Measurements from ENCODE around the gene SLC39A11. TPM values are rescaled to one million over a fixed set of nuclear protein-coding genes. Genes with fewer than 3 reads are reported as not detected.

SLC39A11 gene
- polyA plus RNA-seq, 3 donors = 16.6 to 27.9 (median 26.6) TPM

GRCh38 chr17:72822358-72823023 is 270.0 kb downstream of the SLC39A11 start:
- no peak overlapping the region for H3K9ac ChIP-seq (ENCODE audit: insufficient read depth, low read length, poor library complexity, severe bottlenecking)
- no peaks in the 10 kb centered on the region for H3K27me3 Mint-ChIP-seq (ENCODE audit: low read depth in 3 of 3)

GRCh38 chr17:72816406-72816805 is 276.1 kb downstream of the SLC39A11 start:
- H3K27me3 ChIP-seq (ENCODE audit: control insufficient read depth in 2 of 2, insufficient read depth in 2 of 2, low read length in 2 of 2) = no peaks in the 10 kb centered on the region
- H3K9me3 Mint-ChIP-seq = peaks cover 0 to 8% (median 2%) of the 10 kb centered on the region in 7 donors
- no peak overlapping the region for H3K4me3 Mint-ChIP-seq
- no peaks in the 10 kb centered on the region for H3K4me1 ChIP-seq (ENCODE audit: control insufficient read depth in 1 of 2, insufficient read depth in 2 of 2, low read length in 2 of 2)
- H4K20me1 ChIP-seq (ENCODE audit: insufficient read depth, low read length) = no peaks in the 10 kb centered on the region
- H3K27ac Mint-ChIP-seq = no peak overlapping the region
- H3K4me3 ChIP-seq (replicated peaks in 1 of 3; ENCODE audit: low read depth in 2 of 3, low read length in 3 of 3) = no peak overlapping the region
- H3K79me2 ChIP-seq (ENCODE audit: insufficient read depth, low read length) = no peaks in the 10 kb centered on the region
- peaks cover 3 to 8% of the 10 kb centered on the region in 2 donors for H3K9me3 ChIP-seq (replicated peaks in 1 of 2; ENCODE audit: control insufficient read depth in 1 of 2, insufficient read depth in 1 of 2, low read length in 2 of 2)
- H2AFZ ChIP-seq (ENCODE audit: insufficient read depth, low read depth, low read length, poor library complexity, severe bottlenecking) = no peak overlapping the region
- H3K27ac ChIP-seq (ENCODE audit: low read depth in 1 of 2, low read length in 2 of 2) = no peak overlapping the region
- H3K9ac ChIP-seq (ENCODE audit: insufficient read depth, low read length, poor library complexity, severe bottlenecking) = no peak overlapping the region
- H3K4me1 Mint-ChIP-seq = no peaks in the 10 kb centered on the region
- 100% methylated on average over 4 of the region's 7 CpGs for WGBS (ENCODE audit: insufficient coverage)
- H3K36me3 ChIP-seq (replicated peaks in 1 of 2; ENCODE audit: control insufficient read depth in 1 of 2, insufficient read depth in 2 of 2, low read length in 2 of 2) = peaks cover 44 to 88% of the 10 kb centered on the region in 2 donors
- no peak for DNase-seq
- H3K27me3 Mint-ChIP-seq (ENCODE audit: low read depth in 3 of 3) = no peaks in the 10 kb centered on the region
- H3K4me2 ChIP-seq (replicated peaks; ENCODE audit: extremely low read depth, low read length, poor library complexity, severe bottlenecking) = no peak overlapping the region
- intact Hi-C loops (cut with micrococcal nuclease) = no loop called here
- peaks cover 65 to 66% of the 10 kb centered on the region in 2 donors for H3K36me3 Mint-ChIP-seq
- TF ChIP-seq CTCF (IDR thresholded peaks at IDR 0.05) = no peak

More at GRCh38 chr17:72822358-72823023, 270.0 kb downstream of the SLC39A11 start:
- H3K4me3 ChIP-seq (replicated peaks in 1 of 3; ENCODE audit: low read depth in 2 of 3, low read length in 3 of 3) = no peak overlapping the region
- intact Hi-C loops (cut with micrococcal nuclease) = no loop called here
- H3K36me3 Mint-ChIP-seq = peaks cover 70 to 75% of the 10 kb centered on the region in 2 donors
- peak overlapping the region in 1 of 7 donors; percentile 16 for H3K27ac Mint-ChIP-seq
- TF ChIP-seq CTCF (IDR thresholded peaks at IDR 0.05) = no peak
- H3K27ac ChIP-seq (ENCODE audit: low read depth in 1 of 2, low read length in 2 of 2) = no peak overlapping the region
- no peaks in the 10 kb centered on the region for H3K4me1 Mint-ChIP-seq
- H3K9me3 Mint-ChIP-seq = peaks cover 16 to 31% (median 26%) of the 10 kb centered on the region in 7 donors
- no peaks in the 10 kb centered on the region for H3K79me2 ChIP-seq (ENCODE audit: insufficient read depth, low read length)
- H3K4me3 Mint-ChIP-seq = no peak overlapping the region
- H3K4me1 ChIP-seq (ENCODE audit: control insufficient read depth in 1 of 2, insufficient read depth in 2 of 2, low read length in 2 of 2) = no peaks in the 10 kb centered on the region
- no peak for DNase-seq
- H3K4me2 ChIP-seq (replicated peaks; ENCODE audit: extremely low read depth, low read length, poor library complexity, severe bottlenecking) = no peak overlapping the region
- peaks cover 20 to 25% of the 10 kb centered on the region in 2 donors for H3K9me3 ChIP-seq (replicated peaks in 1 of 2; ENCODE audit: control insufficient read depth in 1 of 2, insufficient read depth in 1 of 2, low read length in 2 of 2)
- 100% methylated on average over 1 of the region's 5 CpGs for WGBS (ENCODE audit: insufficient coverage)
- H3K27me3 ChIP-seq (ENCODE audit: control insufficient read depth in 2 of 2, insufficient read depth in 2 of 2, low read length in 2 of 2) = no peaks in the 10 kb centered on the region
- H3K36me3 ChIP-seq (replicated peaks in 1 of 2; ENCODE audit: control insufficient read depth in 1 of 2, insufficient read depth in 2 of 2, low read length in 2 of 2) = peaks cover 40 to 88% of the 10 kb centered on the region in 2 donors
- no peaks in the 10 kb centered on the region for H4K20me1 ChIP-seq (ENCODE audit: insufficient read depth, low read length)
- no peak overlapping the region for H2AFZ ChIP-seq (ENCODE audit: insufficient read depth, low read depth, low read length, poor library complexity, severe bottlenecking)
